SU-DHL-6 (cell line): ENCODE measurements around the gene KHDC4.

Experiments
- H2AFZ ChIP-seq: fragments of 200-600 bp; sonication (generic); 2 replicates; pipeline ENCODE4 v1.6.1; 2014; ENCODE audit warnings: low read depth, mild to moderate bottlenecking, moderate library complexity, mixed read lengths, antibody characterized with exemption, low read length; ENCODE audit not compliant: severe bottlenecking
- H3F3A ChIP-seq: fragments of 200-600 bp; shearing (Covaris generic); 2 replicates; pipeline ENCODE4 v1.6.0; 2016; ENCODE audit warnings: antibody characterized with exemption, mild to moderate bottlenecking; ENCODE audit not compliant: insufficient read depth
- H3K27ac ChIP-seq: fragments of 200-600 bp; sonication (generic); 2 replicates; pipeline ENCODE4 v1.5.1; 2016; ENCODE audit warnings: low read depth, mild to moderate bottlenecking, low read length, moderate library complexity, mixed read lengths
- H3K27me3 ChIP-seq: fragments of 200-600 bp; sonication (generic), shearing (Covaris generic); 2 replicates; pipeline ENCODE4 v1.6.0; 2014; ENCODE audit warnings: mild to moderate bottlenecking, low read length
- H3K36me3 ChIP-seq: fragments of 200-600 bp; sonication (generic); 2 replicates; pipeline ENCODE4 v1.6.1; 2014; ENCODE audit warnings: mild to moderate bottlenecking, low read length, mixed read lengths
- H3K4me2 ChIP-seq: fragments of 300-600, 200-600 bp; shearing (Covaris generic), sonication (generic); 2 replicates; pipeline ENCODE4 v1.6.0; 2014; ENCODE audit warnings: low read length, low read depth, mild to moderate bottlenecking; ENCODE audit not compliant: poor library complexity, severe bottlenecking
- H3K4me3 ChIP-seq: fragments of 200-600 bp; sonication (generic); 2 replicates; pipeline ENCODE4 v1.5.1; 2014; ENCODE audit warnings: antibody characterized with exemption, low read length, mild to moderate bottlenecking, mixed read lengths; ENCODE audit not compliant: insufficient read depth, poor library complexity, severe bottlenecking
- H3K79me2 ChIP-seq: fragments of 200-600 bp; sonication (generic); 2 replicates; pipeline ENCODE4 v1.6.1; 2014; ENCODE audit warnings: mild to moderate bottlenecking, low read length, moderate library complexity; ENCODE audit not compliant: insufficient read depth
- H3K9ac ChIP-seq: fragments of 200-600 bp; sonication (generic); 2 replicates; pipeline ENCODE4 v1.7.0; 2014; ENCODE audit warnings: mild to moderate bottlenecking, low read length
- H3K9me2 ChIP-seq: fragments of 200-600 bp; sonication (generic); replicated peaks from 2 replicates; pipeline ENCODE4 v1.6.1; 2014; ENCODE audit warnings: low read length; ENCODE audit not compliant: insufficient read depth
- H3K9me3 ChIP-seq: fragments of 200-600 bp; sonication (generic); 2 replicates; pipeline ENCODE4 v1.6.1; 2014; ENCODE audit warnings: low read length, mixed read lengths; ENCODE audit not compliant: insufficient read depth
- H4K20me1 ChIP-seq: fragments of 200-600 bp; sonication (generic); 2 replicates; pipeline ENCODE4 v1.6.1; 2014; ENCODE audit warnings: low read depth, mild to moderate bottlenecking, antibody characterized with exemption, low read length, moderate library complexity, mixed read lengths
- EZH2phosphoT487 ChIP-seq: fragments of 200-600 bp; sonication (generic), shearing (Covaris generic); conservative IDR thresholded peaks from 2 replicates; pipeline ENCODE4 v1.6.1; 2018; ENCODE audit warnings: mild to moderate bottlenecking, antibody characterized with exemption, low read length, moderate library complexity, mixed read lengths
- TF ChIP-seq, protein P1 (sequence below): fragments of 200-600 bp; sonication (generic); IDR thresholded peaks from one replicate; pipeline ENCODE4 v1.5.1; 2017; ENCODE audit warnings: antibody characterized with exemption, mild to moderate bottlenecking, low read length, moderate library complexity; ENCODE audit not compliant: insufficient read depth, poor library complexity, severe bottlenecking

KHDC4 gene

GRCh38 chr1:155969377-155969791 lies 35.2 kb upstream of the KHDC4 start:
- Histone ChIP-seq H4K20me1 (no peaks in the 10 kb centered on the region; the same call in 1 of the 2 replicates), H3K9me3 (no peaks in the 10 kb centered on the region), H3K9ac (no peak overlapping the region), H3K79me2 (peaks cover 62% of the 10 kb centered on the region), H3F3A (no peaks in the 10 kb centered on the region), H3K4me3 (no peak overlapping the region), H2AFZ (no peak overlapping the region), H3K9me2 (no peaks in the 10 kb centered on the region), H3K27ac (no peak overlapping the region), H3K27me3 (no peaks in the 10 kb centered on the region), H3K4me2 (no peak overlapping the region), H3K36me3 (0 out of 2 replicates have a peak, but pooled peaks cover 3% of the 10 kb centered on the region)
- TF ChIP-seq, protein P1, sequence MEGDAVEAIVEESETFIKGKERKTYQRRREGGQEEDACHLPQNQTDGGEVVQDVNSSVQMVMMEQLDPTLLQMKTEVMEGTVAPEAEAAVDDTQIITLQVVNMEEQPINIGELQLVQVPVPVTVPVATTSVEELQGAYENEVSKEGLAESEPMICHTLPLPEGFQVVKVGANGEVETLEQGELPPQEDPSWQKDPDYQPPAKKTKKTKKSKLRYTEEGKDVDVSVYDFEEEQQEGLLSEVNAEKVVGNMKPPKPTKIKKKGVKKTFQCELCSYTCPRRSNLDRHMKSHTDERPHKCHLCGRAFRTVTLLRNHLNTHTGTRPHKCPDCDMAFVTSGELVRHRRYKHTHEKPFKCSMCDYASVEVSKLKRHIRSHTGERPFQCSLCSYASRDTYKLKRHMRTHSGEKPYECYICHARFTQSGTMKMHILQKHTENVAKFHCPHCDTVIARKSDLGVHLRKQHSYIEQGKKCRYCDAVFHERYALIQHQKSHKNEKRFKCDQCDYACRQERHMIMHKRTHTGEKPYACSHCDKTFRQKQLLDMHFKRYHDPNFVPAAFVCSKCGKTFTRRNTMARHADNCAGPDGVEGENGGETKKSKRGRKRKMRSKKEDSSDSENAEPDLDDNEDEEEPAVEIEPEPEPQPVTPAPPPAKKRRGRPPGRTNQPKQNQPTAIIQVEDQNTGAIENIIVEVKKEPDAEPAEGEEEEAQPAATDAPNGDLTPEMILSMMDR, result no peak
- TF ChIP-seq EZH2phosphoT487, result no peak

GRCh38 chr1:155968670-155969069 lies 34.5 kb upstream of the KHDC4 start:
- H3K9me3 ChIP-seq, result no peaks in the 10 kb centered on the region
- H3F3A ChIP-seq, result no peaks in the 10 kb centered on the region
- no peak overlapping the region for H3K4me2 ChIP-seq
- no peak overlapping the region for H3K9ac ChIP-seq
- H3K27ac ChIP-seq, result no peak overlapping the region
- TF ChIP-seq, protein P1, result no peak
- no peak for TF ChIP-seq EZH2phosphoT487
- H3K36me3 ChIP-seq, result 0 out of 2 replicates have a peak, but pooled peaks cover 3% of the 10 kb centered on the region
- no peaks in the 10 kb centered on the region for H3K27me3 ChIP-seq
- peaks cover 55% of the 10 kb centered on the region for H3K79me2 ChIP-seq
- H3K9me2 ChIP-seq, result no peaks in the 10 kb centered on the region
- no peaks in the 10 kb centered on the region; the same call in 1 of the 2 replicates for H4K20me1 ChIP-seq
- H3K4me3 ChIP-seq, result no peak overlapping the region
- H2AFZ ChIP-seq, result no peak overlapping the region

- Histone ChIP-seq H3K9me3 (no peaks in the 10 kb centered on the region), H3K79me2 (peaks cover 48% of the 10 kb centered on the region), H3K4me2 (no peak overlapping the region), H3K9me2 (no peaks in the 10 kb centered on the region), H3F3A (no peaks in the 10 kb centered on the region), H2AFZ (no peak overlapping the region), H3K4me3 (no peak overlapping the region), H4K20me1 (no peaks in the 10 kb centered on the region), H3K27ac (no peak overlapping the region), H3K27me3 (no peaks in the 10 kb centered on the region), H3K9ac (no peak overlapping the region), H3K36me3 (0 out of 2 replicates have a peak, but pooled peaks cover 3% of the 10 kb centered on the region)
- TF ChIP-seq, protein P1, result no peak
- TF ChIP-seq EZH2phosphoT487, result no peak
Measured at GRCh38 chr1:155968051-155968400, 33.8 kb upstream of the KHDC4 start.
